SU-DHL-6 (cell line): ENCODE measurements around the gene DDX5.

Experiments
- H2AFZ ChIP-seq: fragments of 200-600 bp; sonication (generic); 2 replicates; pipeline ENCODE4 v1.6.1; 2014; ENCODE audit warnings: low read depth, mild to moderate bottlenecking, moderate library complexity, mixed read lengths, antibody characterized with exemption, low read length; ENCODE audit not compliant: severe bottlenecking
- H3F3A ChIP-seq: fragments of 200-600 bp; shearing (Covaris generic); 2 replicates; pipeline ENCODE4 v1.6.0; 2016; ENCODE audit warnings: antibody characterized with exemption, mild to moderate bottlenecking; ENCODE audit not compliant: insufficient read depth
- H3K27ac ChIP-seq: fragments of 200-600 bp; sonication (generic); 2 replicates; pipeline ENCODE4 v1.5.1; 2016; ENCODE audit warnings: low read depth, mild to moderate bottlenecking, low read length, moderate library complexity, mixed read lengths
- H3K27me3 ChIP-seq: fragments of 200-600 bp; sonication (generic), shearing (Covaris generic); 2 replicates; pipeline ENCODE4 v1.6.0; 2014; ENCODE audit warnings: mild to moderate bottlenecking, low read length
- H3K36me3 ChIP-seq: fragments of 200-600 bp; sonication (generic); 2 replicates; pipeline ENCODE4 v1.6.1; 2014; ENCODE audit warnings: mild to moderate bottlenecking, low read length, mixed read lengths
- H3K4me2 ChIP-seq: fragments of 300-600, 200-600 bp; shearing (Covaris generic), sonication (generic); 2 replicates; pipeline ENCODE4 v1.6.0; 2014; ENCODE audit warnings: low read length, low read depth, mild to moderate bottlenecking; ENCODE audit not compliant: poor library complexity, severe bottlenecking
- H3K4me3 ChIP-seq: fragments of 200-600 bp; sonication (generic); 2 replicates; pipeline ENCODE4 v1.5.1; 2014; ENCODE audit warnings: antibody characterized with exemption, low read length, mild to moderate bottlenecking, mixed read lengths; ENCODE audit not compliant: insufficient read depth, poor library complexity, severe bottlenecking
- H3K79me2 ChIP-seq: fragments of 200-600 bp; sonication (generic); 2 replicates; pipeline ENCODE4 v1.6.1; 2014; ENCODE audit warnings: mild to moderate bottlenecking, low read length, moderate library complexity; ENCODE audit not compliant: insufficient read depth
- H3K9ac ChIP-seq: fragments of 200-600 bp; sonication (generic); 2 replicates; pipeline ENCODE4 v1.7.0; 2014; ENCODE audit warnings: mild to moderate bottlenecking, low read length
- H3K9me2 ChIP-seq: fragments of 200-600 bp; sonication (generic); replicated peaks from 2 replicates; pipeline ENCODE4 v1.6.1; 2014; ENCODE audit warnings: low read length; ENCODE audit not compliant: insufficient read depth
- H3K9me3 ChIP-seq: fragments of 200-600 bp; sonication (generic); 2 replicates; pipeline ENCODE4 v1.6.1; 2014; ENCODE audit warnings: low read length, mixed read lengths; ENCODE audit not compliant: insufficient read depth
- H4K20me1 ChIP-seq: fragments of 200-600 bp; sonication (generic); 2 replicates; pipeline ENCODE4 v1.6.1; 2014; ENCODE audit warnings: low read depth, mild to moderate bottlenecking, antibody characterized with exemption, low read length, moderate library complexity, mixed read lengths
- EZH2phosphoT487 ChIP-seq: fragments of 200-600 bp; sonication (generic), shearing (Covaris generic); conservative IDR thresholded peaks from 2 replicates; pipeline ENCODE4 v1.6.1; 2018; ENCODE audit warnings: mild to moderate bottlenecking, antibody characterized with exemption, low read length, moderate library complexity, mixed read lengths
- TF ChIP-seq, protein P1 (sequence below): fragments of 200-600 bp; sonication (generic); IDR thresholded peaks from one replicate; pipeline ENCODE4 v1.5.1; 2017; ENCODE audit warnings: antibody characterized with exemption, mild to moderate bottlenecking, low read length, moderate library complexity; ENCODE audit not compliant: insufficient read depth, poor library complexity, severe bottlenecking

Gene DDX5

DNA sequence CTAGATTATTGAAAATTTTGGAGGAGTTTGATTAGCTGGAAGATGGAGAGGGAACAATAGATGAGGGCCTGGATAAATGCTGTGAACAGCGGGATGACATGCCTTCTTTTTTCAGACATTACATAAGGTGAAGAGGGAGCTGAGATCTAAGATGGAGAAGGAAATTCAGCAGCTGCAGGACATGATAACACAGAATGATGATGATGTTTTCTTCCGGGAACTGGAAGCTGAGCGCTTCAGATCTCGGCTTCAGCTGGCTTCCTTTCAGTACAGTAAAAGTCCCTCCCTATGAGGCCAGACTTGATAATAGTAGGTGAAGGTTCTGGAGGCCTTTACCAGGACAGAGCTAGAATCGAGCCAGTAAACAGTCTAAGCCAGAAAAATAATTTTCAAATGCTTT, 31.4 kb upstream of the DDX5 start:
- H4K20me1 ChIP-seq, result no peaks in the 10 kb centered on the region
- TF ChIP-seq, protein P1, sequence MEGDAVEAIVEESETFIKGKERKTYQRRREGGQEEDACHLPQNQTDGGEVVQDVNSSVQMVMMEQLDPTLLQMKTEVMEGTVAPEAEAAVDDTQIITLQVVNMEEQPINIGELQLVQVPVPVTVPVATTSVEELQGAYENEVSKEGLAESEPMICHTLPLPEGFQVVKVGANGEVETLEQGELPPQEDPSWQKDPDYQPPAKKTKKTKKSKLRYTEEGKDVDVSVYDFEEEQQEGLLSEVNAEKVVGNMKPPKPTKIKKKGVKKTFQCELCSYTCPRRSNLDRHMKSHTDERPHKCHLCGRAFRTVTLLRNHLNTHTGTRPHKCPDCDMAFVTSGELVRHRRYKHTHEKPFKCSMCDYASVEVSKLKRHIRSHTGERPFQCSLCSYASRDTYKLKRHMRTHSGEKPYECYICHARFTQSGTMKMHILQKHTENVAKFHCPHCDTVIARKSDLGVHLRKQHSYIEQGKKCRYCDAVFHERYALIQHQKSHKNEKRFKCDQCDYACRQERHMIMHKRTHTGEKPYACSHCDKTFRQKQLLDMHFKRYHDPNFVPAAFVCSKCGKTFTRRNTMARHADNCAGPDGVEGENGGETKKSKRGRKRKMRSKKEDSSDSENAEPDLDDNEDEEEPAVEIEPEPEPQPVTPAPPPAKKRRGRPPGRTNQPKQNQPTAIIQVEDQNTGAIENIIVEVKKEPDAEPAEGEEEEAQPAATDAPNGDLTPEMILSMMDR, result no peak
- TF ChIP-seq EZH2phosphoT487, result no peak
- no peak overlapping the region for H2AFZ ChIP-seq
- peaks cover 20% of the 10 kb centered on the region for H3K36me3 ChIP-seq
- no peak overlapping the region for H3K4me2 ChIP-seq
- no peak overlapping the region for H3K4me3 ChIP-seq
- H3K9me3 ChIP-seq, result no peaks in the 10 kb centered on the region
- H3K9me2 ChIP-seq, result no peaks in the 10 kb centered on the region
- H3K27me3 ChIP-seq, result no peaks in the 10 kb centered on the region
- no peak overlapping the region for H3K9ac ChIP-seq
- no peak overlapping the region for H3K27ac ChIP-seq
- H3K79me2 ChIP-seq, result no peaks in the 10 kb centered on the region
- no peaks in the 10 kb centered on the region for H3F3A ChIP-seq

DNA sequence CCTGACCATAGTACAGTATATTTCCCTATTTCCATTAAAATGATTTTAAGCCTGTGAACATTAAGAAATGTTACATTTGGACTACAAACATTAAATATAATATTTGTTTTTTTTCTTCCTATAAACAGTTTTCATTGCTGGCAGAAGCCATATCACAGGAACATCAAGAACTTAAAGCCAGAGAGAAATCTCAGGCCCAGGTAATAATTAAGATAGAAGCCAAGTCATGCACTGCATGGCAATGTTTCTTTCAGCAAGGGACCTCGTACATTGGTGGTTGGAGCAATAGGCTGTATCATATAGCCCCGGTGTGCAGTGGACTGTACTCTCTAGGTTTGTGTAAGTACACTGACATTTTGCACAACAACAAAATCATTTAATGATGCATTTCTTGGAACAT, 30.8 kb upstream of the DDX5 start:
- H4K20me1 ChIP-seq, result no peaks in the 10 kb centered on the region
- H3K4me3 ChIP-seq, result no peak overlapping the region
- H3K27me3 ChIP-seq, result no peaks in the 10 kb centered on the region
- TF ChIP-seq, protein P1, result no peak
- TF ChIP-seq EZH2phosphoT487, result no peak
- no peaks in the 10 kb centered on the region for H3K9me3 ChIP-seq
- no peak overlapping the region for H2AFZ ChIP-seq
- H3K9me2 ChIP-seq, result no peaks in the 10 kb centered on the region
- H3F3A ChIP-seq, result no peaks in the 10 kb centered on the region
- H3K9ac ChIP-seq, result no peak overlapping the region
- H3K4me2 ChIP-seq, result no peak overlapping the region
- H3K36me3 ChIP-seq, result peaks cover 25% of the 10 kb centered on the region
- H3K27ac ChIP-seq, result no peak overlapping the region
- H3K79me2 ChIP-seq, result no peaks in the 10 kb centered on the region

- Histone ChIP-seq H3K4me2 (no peak overlapping the region), H3K27ac (no peak overlapping the region), H4K20me1 (no peaks in the 10 kb centered on the region), H3K4me3 (no peak overlapping the region), H3K79me2 (no peaks in the 10 kb centered on the region), H3K27me3 (no peaks in the 10 kb centered on the region), H3K9me3 (no peaks in the 10 kb centered on the region), H3K9ac (no peak overlapping the region), H3F3A (no peaks in the 10 kb centered on the region), H3K9me2 (no peaks in the 10 kb centered on the region), H2AFZ (no peak overlapping the region), H3K36me3 (peaks cover 39% of the 10 kb centered on the region)
- TF ChIP-seq EZH2phosphoT487, result no peak
- TF ChIP-seq, protein P1, result no peak
Observed at GRCh38 chr17:64535357-64535756, 29.3 kb upstream of the DDX5 start.

DNA sequence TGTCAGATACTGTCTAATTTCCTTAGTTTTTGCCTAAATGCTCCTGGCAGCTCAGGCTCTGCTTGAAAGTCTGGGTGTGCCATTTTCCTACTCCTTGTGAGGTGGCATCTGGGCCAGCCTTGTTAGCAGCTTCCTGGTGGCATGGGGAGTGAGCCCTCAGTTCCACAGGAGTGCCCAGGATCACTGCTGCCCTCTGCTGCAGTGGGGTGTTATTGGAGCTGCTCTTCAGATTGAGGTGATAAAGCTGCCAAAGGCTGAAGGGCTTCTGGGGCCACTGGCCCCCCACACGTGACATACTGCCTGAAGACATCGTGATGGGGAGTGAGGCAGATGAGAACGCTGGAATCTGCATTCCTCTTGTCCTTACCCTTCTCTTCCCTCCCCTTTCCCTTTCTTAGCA, 28.1 kb upstream of the DDX5 start:
- Histone ChIP-seq H3K4me2 (no peak overlapping the region), H3K9me2 (no peaks in the 10 kb centered on the region), H3K79me2 (no peaks in the 10 kb centered on the region), H3K27me3 (no peaks in the 10 kb centered on the region), H3F3A (no peaks in the 10 kb centered on the region), H3K27ac (no peak overlapping the region), H4K20me1 (no peaks in the 10 kb centered on the region), H3K9ac (no peak overlapping the region), H3K9me3 (no peaks in the 10 kb centered on the region), H3K36me3 (peaks cover 46% of the 10 kb centered on the region), H2AFZ (no peak overlapping the region), H3K4me3 (no peak overlapping the region)
- TF ChIP-seq, protein P1, result no peak
- TF ChIP-seq EZH2phosphoT487, result no peak
